RPMI7951 (cell line): ENCODE data around the gene PCNT. TPM values are rescaled to one million over a fixed set of nuclear protein-coding genes. Genes with fewer than 3 reads are reported as not detected.
"Not testable (repeated sequence)": the region's sequence is repeated elsewhere in the genome, so short reads cannot be mapped to it uniquely, and the experiment has no call there.

Experiments
- DNase-seq: peaks from one replicate; pipeline ENCODE4 v3.0.0-alpha.2; 2012; ENCODE audit warnings: low read depth
- total RNA-seq: library from RNA; depleted of rRNA; stranded (reverse); fragments of >200 nt; shearing (Covaris generic); gene quantifications from 2 replicates; pipeline ENCODE4 v1.2.3, GENCODE V29; 2014

Gene PCNT
- total RNA-seq, 1 experiment from 2014 or later = 11.7 TPM

GRCh38 chr21:46427516-46427915, 103.6 kb downstream of the PCNT start:
- no peak for DNase-seq

- DNase-seq = no peak
Measured at GRCh38 chr21:46428286-46428685, 104.3 kb downstream of the PCNT start.

- no peak for DNase-seq
Measured at GRCh38 chr21:46428987-46429710, 105.2 kb downstream of the PCNT start.

GRCh38 chr21:46429754-46430681, 106.1 kb downstream of the PCNT start:
- no peak for DNase-seq

GRCh38 chr21:46431448-46431847, 107.5 kb downstream of the PCNT start:
- no peak for DNase-seq

GRCh38 chr21:46431884-46432488, 108.0 kb downstream of the PCNT start:
- no peak for DNase-seq

GRCh38 chr21:46433116-46433515, 109.2 kb downstream of the PCNT start:
- DNase-seq = not testable (repeated sequence)

GRCh38 chr21:46434322-46434958, 110.5 kb downstream of the PCNT start:
- no peak for DNase-seq

GRCh38 chr21:46435786-46436227, 111.9 kb downstream of the PCNT start:
- DNase-seq = no peak

- DNase-seq = no peak
Measured at GRCh38 chr21:46436621-46437020, 112.7 kb downstream of the PCNT start.

GRCh38 chr21:46437096-46437498, 113.1 kb downstream of the PCNT start:
- no peak for DNase-seq

- DNase-seq = no peak
Measured at GRCh38 chr21:46437511-46437910, 113.6 kb downstream of the PCNT start.

GRCh38 chr21:46438241-46438640, 114.3 kb downstream of the PCNT start:
- no peak for DNase-seq

GRCh38 chr21:46439906-46440305, 116.0 kb downstream of the PCNT start:
- DNase-seq = no peak

- no peak for DNase-seq
Measured at GRCh38 chr21:46441331-46441730, 117.4 kb downstream of the PCNT start.

GRCh38 chr21:46441961-46442498, 118.1 kb downstream of the PCNT start:
- DNase-seq = no peak

GRCh38 chr21:46442938-46443337, 119.0 kb downstream of the PCNT start:
- no peak for DNase-seq

GRCh38 chr21:46443910-46444309, 120.0 kb downstream of the PCNT start:
- DNase-seq = no peak

- DNase-seq = no peak
Measured at GRCh38 chr21:46448108-46448507, 124.2 kb downstream of the PCNT start.

GRCh38 chr21:46448855-46449254, 124.9 kb downstream of the PCNT start:
- not testable (repeated sequence) for DNase-seq

GRCh38 chr21:46452710-46453109, 128.8 kb downstream of the PCNT start:
- DNase-seq = no peak

- DNase-seq = no peak
Measured at GRCh38 chr21:46454142-46454541, 130.2 kb downstream of the PCNT start.
